Neural cell (in vitro differentiated cells): Measurements from ENCODE around the gene SLC16A2.

Experiments
- CTCF ChIP-seq: fragments of 450-650 bp; IDR thresholded peaks from 2 replicates; pipeline ENCODE4 v1.5.1; 2014; ENCODE audit warnings: antibody characterized with exemption, mild to moderate bottlenecking, moderate library complexity; ENCODE audit not compliant: poor library complexity, severe bottlenecking
- EP300 ChIP-seq: fragments of 450-650 bp; conservative IDR thresholded peaks from 2 replicates; pipeline ENCODE4 v1.6.1; 2014; ENCODE audit warnings: antibody characterized with exemption, mild to moderate bottlenecking, moderate library complexity; ENCODE audit not compliant: poor library complexity, severe bottlenecking
- EZH2 ChIP-seq: fragments of 200-600, 300-800 bp; shearing (Covaris generic), sonication (generic); IDR thresholded peaks from 2 replicates; pipeline ENCODE4 v1.6.1; 2014; ENCODE audit warnings: antibody characterized with exemption, low read length, borderline replicate concordance, mild to moderate bottlenecking; ENCODE audit not compliant: insufficient read depth, poor library complexity, severe bottlenecking
- MXI1 ChIP-seq: fragments of 450-650 bp; conservative IDR thresholded peaks from 2 replicates; pipeline ENCODE4 v1.6.1; 2014; ENCODE audit warnings: antibody characterized with exemption, mild to moderate bottlenecking; ENCODE audit not compliant: poor library complexity, severe bottlenecking
- POLR2AphosphoS5 ChIP-seq: IDR thresholded peaks from 2 replicates; pipeline ENCODE4 v1.6.1; 2012
- RAD21 ChIP-seq: fragments of 450-650 bp; conservative IDR thresholded peaks from 2 replicates; pipeline ENCODE4 v1.6.1; 2014; ENCODE audit warnings: antibody characterized with exemption, mild to moderate bottlenecking, moderate library complexity
- REST ChIP-seq: IDR thresholded peaks from 2 replicates; pipeline ENCODE4 v1.6.1; 2012; ENCODE audit warnings: borderline replicate concordance
- TAF1 ChIP-seq: IDR thresholded peaks from 2 replicates; pipeline ENCODE4 v1.6.1; 2012; ENCODE audit warnings: low read depth

GRCh38 chrX:74453178-74453577 is 31.9 kb downstream of the SLC16A2 start:
- TF ChIP-seq EZH2, result no peak
- TF ChIP-seq CTCF, result no peak
- no peak for TF ChIP-seq POLR2AphosphoS5
- no peak for TF ChIP-seq RAD21
- no peak for TF ChIP-seq TAF1
- TF ChIP-seq EP300, result no peak
- TF ChIP-seq REST, result no peak
- no peak for TF ChIP-seq MXI1
